HEK293T (cell line): ENCODE data around the gene AGAP5.
"Not testable (repeated sequence)": the region's sequence is repeated elsewhere in the genome, so short reads cannot be mapped to it uniquely, and the experiment has no call there.

ENCODE experiments used
- CTCF ChIA-PET: fragments of 350-600 bp; formaldehyde crosslinking; extraction: SDS; loops from one replicate; lab custom pipeline; 2021; ENCODE audit warnings: antibody characterized with exemption, inconsistent platforms; lab: Yijun Ruan, JAX
- POLR2A ChIA-PET: fragments of 350-600 bp; formaldehyde crosslinking; extraction: SDS; loops from one replicate; lab custom pipeline; 2020; ENCODE audit warnings: antibody characterized with exemption, inconsistent platforms; lab: Yijun Ruan, JAX
- DNase-seq: peaks from one replicate; pipeline ENCODE4 v3.0.0; 2012; ENCODE audit warnings: mixed read lengths; ENCODE audit errors: extremely low spot score
- ARNT ChIP-seq: fragments of 450-650 bp; IDR thresholded peaks from 2 replicates; pipeline ENCODE4 v1.6.1; 2017; ENCODE audit warnings: mild to moderate bottlenecking
- BHLHE40 ChIP-seq: fragments of 450-650 bp; IDR thresholded peaks from 2 replicates; pipeline ENCODE4 v1.6.1; 2016; ENCODE audit warnings: mild to moderate bottlenecking, moderate library complexity, borderline replicate concordance
- ELF4 ChIP-seq: fragments of 450-650 bp; IDR thresholded peaks from 2 replicates; pipeline ENCODE4 v1.6.1; 2017; ENCODE audit warnings: antibody characterized with exemption
- FOXA1 ChIP-seq: fragments of 450-650 bp; IDR thresholded peaks from 2 replicates; pipeline ENCODE4 v1.6.1; 2016; ENCODE audit warnings: mild to moderate bottlenecking
- FOXK2 ChIP-seq: fragments of 450-650 bp; IDR thresholded peaks from 2 replicates; pipeline ENCODE4 v1.6.1; 2016; ENCODE audit warnings: mild to moderate bottlenecking
- FOXM1 ChIP-seq: fragments of 450-650 bp; IDR thresholded peaks from 2 replicates; pipeline ENCODE4 v1.6.1; 2017; ENCODE audit warnings: mild to moderate bottlenecking, borderline replicate concordance
- HDGF ChIP-seq: fragments of 450-650 bp; IDR thresholded peaks from 2 replicates; pipeline ENCODE4 v1.6.1; 2017; ENCODE audit warnings: antibody characterized with exemption, borderline replicate concordance
- L3MBTL2 ChIP-seq: fragments of 450-650 bp; conservative IDR thresholded peaks from 2 replicates; pipeline ENCODE4 v1.6.1; 2016; ENCODE audit warnings: mild to moderate bottlenecking
- LEF1 ChIP-seq: fragments of 450-650 bp; IDR thresholded peaks from 2 replicates; pipeline ENCODE4 v1.6.1; 2017; ENCODE audit warnings: mild to moderate bottlenecking, borderline replicate concordance
- NFRKB ChIP-seq: fragments of 450-650 bp; IDR thresholded peaks from 2 replicates; pipeline ENCODE4 v1.6.1; 2016; ENCODE audit warnings: mild to moderate bottlenecking, moderate library complexity
- SP1 ChIP-seq: fragments of 450-650 bp; IDR thresholded peaks from 2 replicates; pipeline ENCODE4 v1.6.1; 2017
- SUZ12 ChIP-seq: fragments of 450-650 bp; IDR thresholded peaks from 2 replicates; pipeline ENCODE4 v1.6.1; 2016; ENCODE audit warnings: mild to moderate bottlenecking
- TARDBP ChIP-seq: fragments of 450-650 bp; IDR thresholded peaks from 2 replicates; pipeline ENCODE4 v1.6.1; 2016
- ZNF384 ChIP-seq: fragments of 450-650 bp; IDR thresholded peaks from 2 replicates; pipeline ENCODE4 v1.6.1; 2016
- TF ChIP-seq, protein P1 (sequence below): fragments of 450-650 bp; IDR thresholded peaks from 2 replicates; pipeline ENCODE4 v1.6.1; 2016

The AGAP5 gene

GRCh38 chr10:73697675-73698159 lies at the start of gene AGAP5:
Gene AGAP5, minus strand, starts transcription at chr10:73698109. Its CDS starts 354 bp downstream, at chr10:73697755.
- CTCF ChIA-PET, DNase-seq, POLR2A ChIA-PET: not testable (repeated sequence)

GRCh38 chr10:73746721-73747120 lies 48.8 kb upstream of the AGAP5 start:
- CTCF ChIA-PET: no interaction called here
- no peak for DNase-seq
- TF ChIP-seq ZNF384 (no peak), FOXK2 (no peak), BHLHE40 (no peak), NFRKB (no peak), SUZ12 (no peak)
- TF ChIP-seq, protein P1, sequence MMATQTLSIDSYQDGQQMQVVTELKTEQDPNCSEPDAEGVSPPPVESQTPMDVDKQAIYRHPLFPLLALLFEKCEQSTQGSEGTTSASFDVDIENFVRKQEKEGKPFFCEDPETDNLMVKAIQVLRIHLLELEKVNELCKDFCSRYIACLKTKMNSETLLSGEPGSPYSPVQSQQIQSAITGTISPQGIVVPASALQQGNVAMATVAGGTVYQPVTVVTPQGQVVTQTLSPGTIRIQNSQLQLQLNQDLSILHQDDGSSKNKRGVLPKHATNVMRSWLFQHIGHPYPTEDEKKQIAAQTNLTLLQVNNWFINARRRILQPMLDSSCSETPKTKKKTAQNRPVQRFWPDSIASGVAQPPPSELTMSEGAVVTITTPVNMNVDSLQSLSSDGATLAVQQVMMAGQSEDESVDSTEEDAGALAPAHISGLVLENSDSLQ: no peak
- POLR2A ChIA-PET: interaction anchor here (0.6 to 6.0 kb wide), 2 partner anchors 9 to 16 kb away, joined by 4 to 68 read pairs; no protein-coding TSS in a partner anchor

DNA sequence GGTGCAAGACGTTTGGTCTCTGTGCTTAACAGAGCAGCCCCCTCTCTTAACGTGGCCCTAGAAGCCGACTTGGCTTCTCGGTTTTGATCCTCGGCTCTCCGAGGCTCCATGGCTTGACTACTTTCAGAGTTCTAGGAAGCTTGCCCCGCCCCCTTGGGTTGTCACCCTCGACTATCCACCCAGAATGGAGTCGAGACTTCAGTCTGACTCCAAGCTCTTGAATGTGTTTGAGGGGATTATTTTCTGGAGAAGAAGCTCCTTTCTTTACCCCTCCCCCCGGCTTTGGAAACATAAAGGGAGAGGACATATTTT lies 46.7 kb upstream of the AGAP5 start:
- DNase-seq: peak; percentile 68
- ChIA-PET POLR2A (interaction anchor here (0.9 to 6.0 kb wide), 5 partner anchors 12 to 37 kb away, joined by 3 to 68 read pairs (median 10); partner anchors contain the start of gene CHCHD1), CTCF (interaction anchor here (0.6 to 0.9 kb wide), 2 partner anchors 11 to 206 kb away, joined by 3 to 6 read pairs; no protein-coding TSS in a partner anchor)
- TF ChIP-seq BHLHE40 (no peak), ELF4 (no peak), FOXM1 (no peak), ZNF384 (no peak), FOXA1 (no peak), SP1 (no peak), ARNT (no peak), SUZ12 (no peak), NFRKB (no peak), L3MBTL2 (no peak)

DNA sequence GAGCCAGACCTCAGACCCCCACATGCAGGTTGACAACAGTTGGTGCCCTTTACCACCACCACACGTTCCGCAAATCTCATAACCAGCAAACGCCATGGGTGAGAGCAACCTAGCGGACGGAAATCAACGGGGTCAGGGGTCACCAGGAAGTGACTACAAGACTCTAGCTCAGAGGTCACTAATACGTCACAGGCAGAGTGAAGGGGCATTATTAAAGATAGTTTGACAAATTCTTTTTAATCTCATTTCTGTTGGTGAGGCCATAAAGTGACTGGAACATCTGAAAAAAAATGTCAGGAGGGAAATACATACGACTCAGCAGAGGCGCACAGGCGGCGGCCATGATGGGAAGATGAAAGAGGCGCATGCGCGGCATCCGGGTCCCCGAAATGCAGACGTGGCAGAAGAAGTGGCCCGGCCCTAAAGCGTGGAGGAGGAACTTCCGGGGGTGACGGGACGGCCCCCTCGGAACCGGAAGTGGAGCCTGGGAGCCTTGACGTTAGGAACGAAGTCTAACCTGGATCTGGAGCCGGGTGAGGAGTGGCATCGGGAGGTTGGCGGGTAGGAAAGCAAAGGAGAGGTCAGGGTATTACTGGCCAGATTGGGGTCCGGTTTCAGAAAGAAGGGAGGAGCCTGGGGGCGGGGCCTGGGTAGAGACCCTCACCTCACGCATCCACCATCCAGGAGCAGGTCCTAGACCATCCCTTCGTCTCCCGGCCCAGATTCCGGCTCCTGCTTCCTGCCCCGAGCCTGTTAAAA lies 46.2 kb upstream of the AGAP5 start, which contains the start of gene SEC24C:
Gene SEC24C, plus strand, starts transcription at position 468 of the 759 bp plus-strand sequence. CDS start 2,461 bp downstream, outside the sequence.
- TF ChIP-seq LEF1: no peak
- TF ChIP-seq NFRKB: peak; percentile 90
- TF ChIP-seq FOXA1: no peak
- TF ChIP-seq SUZ12: no peak
- TF ChIP-seq ZNF384: no peak
- peak; percentile 70; the same call in 1 of the 2 replicates for TF ChIP-seq FOXM1
- TF ChIP-seq ELF4: peak; percentile 88
- TF ChIP-seq, protein P1: peak; percentile 65
- no peak for TF ChIP-seq BHLHE40
- TF ChIP-seq L3MBTL2: peak; percentile 11
- DNase-seq: peak; percentile 97
- ChIA-PET POLR2A (interaction anchor here (0.6 to 6.0 kb wide), 8 partner anchors 10 to 446 kb away, joined by 3 to 68 read pairs (median 6); partner anchors contain the start of gene CHCHD1), CTCF (interaction anchor here (0.6 to 0.9 kb wide), 2 partner anchors 11 to 1172 kb away, joined by 3 to 4 read pairs; no protein-coding TSS in a partner anchor)

GRCh38 chr10:73743327-73743904 lies 45.5 kb upstream of the AGAP5 start:
- CTCF ChIA-PET: interaction anchor here (0.5 to 0.6 kb wide), 2 partner anchors 116 to 1171 kb away, joined by 3 to 4 read pairs; no protein-coding TSS in a partner anchor
- POLR2A ChIA-PET: interaction anchor here (0.8 to 6.0 kb wide), 7 partner anchors 10 to 447 kb away, joined by 3 to 68 read pairs (median 9); partner anchors contain the start of gene CHCHD1
- DNase-seq: no peak
- TF ChIP-seq L3MBTL2: 0 out of 2 replicates have a peak, but pooled peaks have one; percentile 5
- TF ChIP-seq ZNF384: no peak

GRCh38 chr10:73742454-73742734 lies 44.5 kb upstream of the AGAP5 start:
- TF ChIP-seq SP1 (no peak), ARNT (no peak), ELF4 (no peak), NFRKB (no peak), FOXA1 (no peak), LEF1 (no peak), TARDBP (no peak), FOXK2 (no peak), HDGF (no peak), SUZ12 (no peak), ZNF384 (no peak)
- TF ChIP-seq, protein P1: no peak
- CTCF ChIA-PET: no interaction called here
- DNase-seq: no peak
- POLR2A ChIA-PET: interaction anchor here (2.1 to 6.0 kb wide), 3 partner anchors 9 to 30 kb away, joined by 9 to 68 read pairs (median 26); a partner anchor contains a TSS

DNA sequence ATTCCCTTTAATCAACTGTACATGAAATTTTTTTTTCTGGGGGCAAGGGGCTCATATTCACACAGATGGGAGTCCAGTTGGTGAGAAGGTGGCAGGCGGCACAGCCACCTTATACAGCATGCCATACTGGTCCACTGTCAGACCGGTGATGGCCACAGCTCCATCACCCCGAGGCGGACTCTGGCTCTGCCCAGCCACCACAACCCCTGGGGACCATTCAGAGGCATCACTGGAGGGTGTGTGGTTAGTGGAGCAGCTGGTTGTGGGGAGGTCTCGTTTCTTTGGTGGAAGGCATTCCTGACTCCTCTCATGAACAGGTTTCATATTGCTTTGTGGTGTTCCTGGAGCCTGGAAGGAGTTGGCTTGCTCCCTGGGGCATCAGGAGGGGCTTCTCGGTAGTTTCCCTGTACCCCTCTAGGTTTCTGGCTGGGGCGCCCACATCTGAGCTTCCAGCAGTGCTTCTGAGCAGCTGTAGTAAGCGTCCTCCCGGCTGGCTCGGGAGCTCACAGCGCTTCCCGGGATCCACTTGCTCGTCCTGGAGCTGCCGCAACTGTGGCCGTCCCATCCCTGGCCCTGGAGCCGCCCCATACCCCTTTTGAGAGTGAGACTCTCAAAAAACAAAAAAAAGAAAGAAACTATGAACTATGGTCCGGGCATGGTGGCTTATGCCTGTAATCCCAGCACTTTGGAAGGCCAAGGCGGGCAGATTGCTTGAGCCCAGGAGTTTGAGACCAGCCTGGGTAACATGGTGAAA lies 42.8 kb upstream of the AGAP5 start:
- DNase-seq, CTCF ChIA-PET: not testable (repeated sequence)
- POLR2A ChIA-PET: interaction anchor here (6.0 kb wide), 1 partner anchor 10 kb away, joined by 68 read pairs; no protein-coding TSS in a partner anchor
